CD14-positive monocyte (primary cell): ENCODE measurements around the gene PITPNC1. TPM values are rescaled to one million over a fixed set of nuclear protein-coding genes. Genes with fewer than 3 reads are reported as not detected.

ENCODE experiments used
- DNase-seq, 3 donors: peaks; one replicate each; pipeline ENCODE4 v3.0.0-alpha.2; 2011 to 2022
- H2AFZ ChIP-seq: 2 replicates; pipeline ENCODE4 v1.6.0; 2012; ENCODE audit warnings: mild to moderate bottlenecking, low read depth, low read length, inconsistent platforms; ENCODE audit not compliant: insufficient read depth, poor library complexity, severe bottlenecking
- H3K27ac ChIP-seq, 2 donors: 1 replicate in 1 of 2; 2 replicates in 1 of 2; pipeline ENCODE4 v1.5.1; 2012 to 2013; ENCODE audit warnings: low read length in 2 of 2, control low read depth in 1 of 2, inconsistent platforms in 1 of 2, low read depth in 1 of 2, mild to moderate bottlenecking in 1 of 2
- H3K27me3 ChIP-seq, 2 donors: one replicate each; pipeline versions ENCODE4 v1.6.0 to v1.6.1; 2011 to 2013; ENCODE audit warnings: low read length in 2 of 2; ENCODE audit not compliant: control insufficient read depth in 2 of 2, insufficient read depth in 2 of 2
- H3K36me3 ChIP-seq, 2 donors: replicated peaks in 1 of 2; 1 replicate in 1 of 2; 2 replicates in 1 of 2; pipeline versions ENCODE4 v1.5.1 to v1.6.1; 2012 to 2013; ENCODE audit warnings: low read length in 2 of 2, control low read depth in 1 of 2, inconsistent platforms in 1 of 2, mild to moderate bottlenecking in 1 of 2; ENCODE audit not compliant: insufficient read depth in 2 of 2, control insufficient read depth in 1 of 2
- H3K4me1 ChIP-seq, 2 donors: 1 replicate in 1 of 2; 2 replicates in 1 of 2; pipeline versions ENCODE4 v1.5.1 to v1.6.1; 2012 to 2013; ENCODE audit warnings: low read length in 2 of 2, control low read depth in 1 of 2, inconsistent platforms in 1 of 2, mild to moderate bottlenecking in 1 of 2, moderate library complexity in 1 of 2; ENCODE audit not compliant: insufficient read depth in 2 of 2, control insufficient read depth in 1 of 2
- H3K4me2 ChIP-seq: replicated peaks from 2 replicates; pipeline ENCODE3; 2012; ENCODE audit warnings: low read length, moderate library complexity, mild to moderate bottlenecking; ENCODE audit not compliant: poor library complexity, severe bottlenecking; ENCODE audit errors: extremely low read depth
- H3K4me3 ChIP-seq, 3 experiments: fragments of 200-600 bp in 1 of 3; sonication (generic) in 1 of 3; replicated peaks in 1 of 3; 1 replicate in 2 of 3; 2 replicates in 1 of 3; pipeline ENCODE4 v1.5.1; 2011 to 2013; ENCODE audit warnings: low read length in 3 of 3, mild to moderate bottlenecking in 3 of 3, control low read depth in 2 of 3, low read depth in 2 of 3, inconsistent platforms in 1 of 3, moderate library complexity in 1 of 3
- H3K79me2 ChIP-seq: 2 replicates; pipeline ENCODE4 v1.6.0; 2012; ENCODE audit warnings: mild to moderate bottlenecking, control low read depth, inconsistent platforms, low read length, moderate library complexity; ENCODE audit not compliant: insufficient read depth
- H3K9ac ChIP-seq: 2 replicates; pipeline ENCODE4 v1.6.0; 2017; ENCODE audit warnings: low read length, mild to moderate bottlenecking; ENCODE audit not compliant: insufficient read depth, poor library complexity, severe bottlenecking
- H3K9me3 ChIP-seq, 2 donors: replicated peaks in 1 of 2; 1 replicate in 1 of 2; 2 replicates in 1 of 2; pipeline versions ENCODE4 v1.5.1 to v1.6.1; 2012 to 2013; ENCODE audit warnings: low read length in 2 of 2, control low read depth in 1 of 2; ENCODE audit not compliant: control insufficient read depth in 1 of 2, insufficient read depth in 1 of 2
- H4K20me1 ChIP-seq: 2 replicates; pipeline ENCODE4 v1.6.0; 2012; ENCODE audit warnings: mild to moderate bottlenecking, low read length, control low read depth, moderate library complexity; ENCODE audit not compliant: insufficient read depth
- H3K27ac Mint-ChIP-seq, 7 donors: one replicate each; pipeline ENCODE4 v1.8.0; 2020; ENCODE audit warnings: mild to moderate bottlenecking in 7 of 7, mixed read lengths in 7 of 7, moderate library complexity in 6 of 7, inconsistent platforms in 2 of 7
- H3K27me3 Mint-ChIP-seq, 3 donors: one replicate each; pipeline ENCODE4 v1.8.0; 2021 to 2022; ENCODE audit warnings: low read depth in 3 of 3, mild to moderate bottlenecking in 3 of 3, mixed read lengths in 3 of 3, moderate library complexity in 3 of 3, inconsistent platforms in 1 of 3
- H3K36me3 Mint-ChIP-seq, 2 donors: one replicate each; pipeline ENCODE4 v1.8.0; 2020; ENCODE audit warnings: mixed read lengths in 2 of 2, inconsistent platforms in 1 of 2, mild to moderate bottlenecking in 1 of 2
- H3K4me1 Mint-ChIP-seq: one replicate; pipeline ENCODE4 v1.8.0; 2020; ENCODE audit warnings: mild to moderate bottlenecking, mixed read lengths
- H3K4me3 Mint-ChIP-seq, 2 donors: one replicate each; pipeline ENCODE4 v1.8.0; 2020; ENCODE audit warnings: mild to moderate bottlenecking in 2 of 2, mixed read lengths in 2 of 2, moderate library complexity in 1 of 2
- H3K9me3 Mint-ChIP-seq, 7 donors: one replicate each; pipeline ENCODE4 v1.8.0; 2020 to 2022; ENCODE audit warnings: mixed read lengths in 7 of 7, mild to moderate bottlenecking in 6 of 7, moderate library complexity in 6 of 7, inconsistent platforms in 2 of 7
- whole genome bisulfite sequencing: methylation state at CpG from one replicate; pipeline ENCODE4 v1.1.5; 2013; ENCODE audit warnings: missing lambda C conversion rate; ENCODE audit not compliant: insufficient coverage; 5-methylcytosine and 5-hydroxymethylcytosine counted together
- intact Hi-C, 2 donors: fragments of 100-400 bp; cut with micrococcal nuclease; formaldehyde crosslinking; loops; one replicate each; pipeline versions ENCODE4 v1.15.0 to v1.15.1; 2023
- polyA plus RNA-seq, 3 donors: library from polyadenylated mRNA; depleted of rRNA in 1 of 3; unstranded in 2 of 3; stranded (reverse) in 1 of 3; fragments of 300-500 nt in 2 of 3; fragments of >200 nt in 1 of 3; fragmentation: Illumina TruSeq in 2 of 3; gene quantifications; 1 replicate in 2 of 3; 2 replicates in 1 of 3; pipeline ENCODE4 v1.2.3, GENCODE V29; 2012 to 2021
- TF ChIP-seq, protein P1 (sequence below): fragments of 200-600 bp; IDR thresholded peaks from one replicate; pipeline ENCODE4 v1.8.0; 2022; ENCODE audit warnings: antibody characterized with exemption, mild to moderate bottlenecking

Gene PITPNC1
- polyA plus RNA-seq, 3 donors = 18.5 to 31.0 (median 21.7) TPM

DNA sequence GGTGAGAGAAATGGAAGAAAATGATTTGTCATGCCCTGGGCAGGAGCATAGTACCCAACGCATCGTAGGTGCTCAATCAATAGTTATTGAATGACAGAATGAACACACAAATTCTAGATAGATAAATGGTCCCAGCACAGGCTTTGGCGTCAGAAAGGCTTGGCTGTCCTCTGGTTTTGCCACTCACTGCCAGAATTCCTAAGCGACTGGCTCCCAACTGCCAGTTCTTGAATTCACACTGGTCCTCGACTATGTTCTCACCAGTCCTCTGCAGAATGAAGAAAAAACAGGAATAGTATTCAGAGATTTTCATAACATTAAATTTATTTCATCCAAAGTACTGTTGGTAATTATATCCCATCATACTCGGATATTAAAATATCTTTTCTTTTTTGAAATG is 177.6 kb downstream of the PITPNC1 start:
- no peak for DNase-seq
- Mint-ChIP-seq H3K27me3 (peaks cover 0 to 1% (median 0%) of the 10 kb centered on the region in 3 donors), H3K9me3 (peaks cover 4 to 8% (median 7%) of the 10 kb centered on the region in 7 donors), H3K36me3 (peaks cover 16 to 20% of the 10 kb centered on the region in 2 donors), H3K4me1 (peaks cover 3% of the 10 kb centered on the region), H3K27ac (no peak overlapping the region), H3K4me3 (no peak overlapping the region)
- peaks cover 0 to 10% of the 10 kb centered on the region in 2 donors for H3K36me3 ChIP-seq
- WGBS = 100% methylated on average over 3 of the region's 6 CpGs
- TF ChIP-seq, protein P1, sequence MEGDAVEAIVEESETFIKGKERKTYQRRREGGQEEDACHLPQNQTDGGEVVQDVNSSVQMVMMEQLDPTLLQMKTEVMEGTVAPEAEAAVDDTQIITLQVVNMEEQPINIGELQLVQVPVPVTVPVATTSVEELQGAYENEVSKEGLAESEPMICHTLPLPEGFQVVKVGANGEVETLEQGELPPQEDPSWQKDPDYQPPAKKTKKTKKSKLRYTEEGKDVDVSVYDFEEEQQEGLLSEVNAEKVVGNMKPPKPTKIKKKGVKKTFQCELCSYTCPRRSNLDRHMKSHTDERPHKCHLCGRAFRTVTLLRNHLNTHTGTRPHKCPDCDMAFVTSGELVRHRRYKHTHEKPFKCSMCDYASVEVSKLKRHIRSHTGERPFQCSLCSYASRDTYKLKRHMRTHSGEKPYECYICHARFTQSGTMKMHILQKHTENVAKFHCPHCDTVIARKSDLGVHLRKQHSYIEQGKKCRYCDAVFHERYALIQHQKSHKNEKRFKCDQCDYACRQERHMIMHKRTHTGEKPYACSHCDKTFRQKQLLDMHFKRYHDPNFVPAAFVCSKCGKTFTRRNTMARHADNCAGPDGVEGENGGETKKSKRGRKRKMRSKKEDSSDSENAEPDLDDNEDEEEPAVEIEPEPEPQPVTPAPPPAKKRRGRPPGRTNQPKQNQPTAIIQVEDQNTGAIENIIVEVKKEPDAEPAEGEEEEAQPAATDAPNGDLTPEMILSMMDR = no peak
- no peak overlapping the region for H3K9ac ChIP-seq
- H3K4me2 ChIP-seq = no peak overlapping the region
- H4K20me1 ChIP-seq = peaks cover 6% of the 10 kb centered on the region
- H3K27ac ChIP-seq = no peak overlapping the region
- intact Hi-C loops = no loop called here
- no peaks in the 10 kb centered on the region for H3K79me2 ChIP-seq
- peaks cover 0 to 9% of the 10 kb centered on the region in 2 donors for H3K9me3 ChIP-seq
- no peak overlapping the region for H2AFZ ChIP-seq
- no peak overlapping the region for H3K4me3 ChIP-seq
- peaks cover 3 to 4% of the 10 kb centered on the region in 2 donors for H3K4me1 ChIP-seq
- H3K27me3 ChIP-seq = no peaks in the 10 kb centered on the region

DNA sequence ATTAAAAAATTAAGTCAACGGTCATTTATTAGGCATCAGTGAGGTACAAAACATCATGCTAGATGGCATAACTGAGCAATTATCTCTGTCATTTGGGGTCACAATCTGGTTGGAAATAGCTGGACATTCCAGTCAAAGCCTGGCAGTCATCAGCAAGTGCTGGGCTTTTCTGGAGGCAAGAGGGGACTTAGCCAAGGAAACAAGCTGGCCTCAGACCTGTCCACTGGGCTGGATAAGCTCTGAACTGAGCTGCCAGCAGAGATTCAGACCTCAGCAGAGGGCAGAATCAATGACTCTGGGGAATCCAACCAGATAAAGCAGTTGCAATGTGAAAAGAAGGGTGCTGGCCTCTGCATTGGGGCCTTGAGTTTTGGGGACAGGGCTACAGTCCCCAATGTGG is 178.8 kb downstream of the PITPNC1 start:
- Mint-ChIP-seq H3K9me3 (peaks cover 4 to 8% (median 7%) of the 10 kb centered on the region in 7 donors), H3K36me3 (peaks cover 14 to 20% of the 10 kb centered on the region in 2 donors), H3K4me3 (no peak overlapping the region), H3K4me1 (no peaks in the 10 kb centered on the region), H3K27me3 (peaks cover 0 to 1% (median 0%) of the 10 kb centered on the region in 3 donors), H3K27ac (peak overlapping the region in 1 of 7 donors; percentile 26)
- H3K4me1 ChIP-seq = no peaks in the 10 kb centered on the region
- DNase-seq = no peak
- peaks cover 0 to 10% of the 10 kb centered on the region in 2 donors for H3K36me3 ChIP-seq
- H3K27me3 ChIP-seq = no peaks in the 10 kb centered on the region
- no peak overlapping the region for H2AFZ ChIP-seq
- intact Hi-C loops = no loop called here
- no peaks in the 10 kb centered on the region for H4K20me1 ChIP-seq
- peaks cover 0 to 9% of the 10 kb centered on the region in 2 donors for H3K9me3 ChIP-seq
- TF ChIP-seq, protein P1 = no peak
- 100% methylated on average over 1 of the region's 1 CpG for WGBS
- no peak overlapping the region for H3K4me2 ChIP-seq
- H3K79me2 ChIP-seq = no peaks in the 10 kb centered on the region
- H3K9ac ChIP-seq = no peak overlapping the region
- no peak overlapping the region for H3K4me3 ChIP-seq
- H3K27ac ChIP-seq = no peak overlapping the region
